GM19324 (cell line): Measurements from ENCODE around the gene DCAF6.

Source experiments
- ATAC-seq: cut with Tn5 transposase; IDR thresholded peaks from one replicate; pipeline ENCODE4 v1.9.1; 2021; ENCODE audit warnings: mild to moderate bottlenecking, moderate library complexity; ENCODE audit not compliant: unreplicated experiment, low FRiP score

DCAF6 gene

DNA sequence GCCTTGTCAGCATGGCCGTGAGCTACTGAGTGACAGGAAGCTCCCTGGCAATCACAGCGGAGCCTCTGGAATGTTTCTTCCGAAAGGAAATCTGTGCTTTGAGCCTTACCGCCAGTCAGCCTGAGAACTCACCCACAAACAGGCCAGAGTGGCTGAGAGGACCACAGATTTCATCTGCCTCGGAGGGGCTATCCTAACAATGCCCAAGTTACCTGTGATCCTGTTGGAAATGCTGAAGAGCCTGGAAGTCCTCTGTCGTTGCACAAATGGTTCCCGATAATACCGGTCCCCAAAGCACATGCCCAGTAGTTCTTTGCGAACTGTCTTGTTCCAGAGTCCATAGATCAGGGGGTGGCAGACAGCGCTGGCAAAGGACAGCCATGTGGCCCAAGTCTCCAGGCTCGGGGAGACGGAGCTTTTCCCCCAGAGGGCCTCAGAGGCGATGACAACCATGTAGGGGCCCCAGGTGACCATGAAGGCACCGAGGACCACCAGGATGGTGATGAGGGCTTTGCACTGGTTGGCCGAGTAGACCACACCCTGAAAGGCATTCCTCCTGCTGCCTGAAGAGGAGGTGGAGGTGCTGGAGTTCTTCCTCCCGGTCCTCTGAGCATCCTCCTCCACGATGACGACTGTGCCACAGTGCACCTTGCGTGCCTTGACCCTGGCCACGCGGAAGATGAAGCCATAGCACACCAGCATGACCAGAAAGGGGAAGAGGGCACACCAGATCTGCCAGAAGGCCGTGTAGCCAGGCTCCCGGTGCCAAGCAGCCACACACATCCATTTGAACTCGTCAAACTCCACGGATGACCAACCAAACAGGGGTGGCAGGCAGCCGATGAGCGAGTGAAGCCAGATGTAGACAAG is 160.0 kb downstream of the DCAF6 start:
- no peak for ATAC-seq

DNA sequence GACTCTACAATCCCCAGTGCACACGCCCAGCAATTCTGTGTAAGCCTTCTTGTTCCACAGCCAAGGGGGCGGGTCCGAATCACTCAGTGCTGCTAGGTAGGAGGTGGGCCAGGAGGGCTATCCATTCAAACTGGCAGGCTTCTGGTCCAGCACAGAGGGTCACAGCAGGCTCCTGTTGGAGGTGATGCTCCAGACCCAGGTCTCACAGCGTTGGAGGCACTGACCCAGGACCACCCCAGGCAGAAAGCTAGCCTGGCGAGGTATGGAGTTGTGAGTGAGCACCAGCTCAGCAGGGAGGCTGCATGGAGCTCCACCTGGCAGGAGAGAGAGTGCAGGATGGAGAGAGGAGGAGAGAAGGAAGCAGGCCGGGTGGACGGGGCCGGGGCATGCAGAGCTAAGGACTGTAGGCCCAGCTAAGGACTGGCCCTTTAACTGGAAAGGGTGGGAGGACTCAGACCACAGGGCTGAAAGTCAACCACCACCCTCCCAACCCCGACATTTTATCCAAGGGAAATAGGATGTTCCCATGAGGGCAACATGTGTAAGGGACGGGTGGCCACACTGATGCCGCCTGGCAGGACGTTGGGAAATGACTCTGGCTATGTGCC is 161.5 kb downstream of the DCAF6 start:
- ATAC-seq: no peak

- ATAC-seq: no peak
These were observed 162.2 kb downstream of the DCAF6 start for GRCh38 chr1:168098534-168099320.

DNA sequence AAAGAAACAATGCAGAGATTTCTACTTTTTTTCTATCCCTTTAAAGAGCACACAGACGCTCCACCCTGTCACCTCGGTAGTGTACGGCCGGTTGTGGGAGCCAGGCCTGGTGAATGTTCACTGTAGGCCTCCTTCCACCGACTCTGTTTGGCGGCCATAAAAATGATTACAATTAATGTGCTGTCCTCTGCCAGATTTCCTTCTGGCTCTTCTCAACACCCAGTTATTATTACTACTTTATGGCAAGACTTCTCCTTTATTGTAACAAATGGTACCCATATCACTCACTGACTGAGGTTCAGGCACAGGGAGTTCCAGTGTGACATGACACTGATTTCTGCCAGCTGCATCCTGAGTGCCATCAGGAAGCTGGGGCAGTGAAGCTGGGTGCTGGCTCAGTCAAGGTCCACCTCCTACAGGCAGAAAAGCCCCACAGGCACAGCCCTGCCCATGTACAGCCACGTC is 162.9 kb downstream of the DCAF6 start:
- ATAC-seq: no peak

GRCh38 chr1:168100315-168101002 is 164.0 kb downstream of the DCAF6 start:
- no peak for ATAC-seq

GRCh38 chr1:168101336-168101735 is 164.9 kb downstream of the DCAF6 start:
- ATAC-seq: no peak

DNA sequence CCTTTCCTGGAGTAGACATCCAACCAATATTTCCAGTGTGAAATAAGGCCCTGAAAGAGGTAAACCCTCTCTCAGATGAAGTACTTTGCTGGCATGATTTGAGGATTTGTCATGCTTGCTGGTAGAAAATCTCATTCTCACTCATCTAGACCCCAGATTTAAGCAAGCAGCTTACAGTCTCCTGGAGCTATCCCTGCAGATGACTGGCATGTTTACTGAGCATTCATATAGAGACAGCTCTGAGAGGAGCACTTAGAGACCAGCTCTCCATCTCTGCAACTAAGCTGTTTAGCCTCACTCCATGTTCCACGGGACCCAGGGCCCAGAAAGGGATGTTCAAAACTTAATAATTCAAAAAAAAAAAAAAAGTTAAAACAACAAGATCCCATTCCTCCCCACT is 166.0 kb downstream of the DCAF6 start:
- ATAC-seq: no peak

DNA sequence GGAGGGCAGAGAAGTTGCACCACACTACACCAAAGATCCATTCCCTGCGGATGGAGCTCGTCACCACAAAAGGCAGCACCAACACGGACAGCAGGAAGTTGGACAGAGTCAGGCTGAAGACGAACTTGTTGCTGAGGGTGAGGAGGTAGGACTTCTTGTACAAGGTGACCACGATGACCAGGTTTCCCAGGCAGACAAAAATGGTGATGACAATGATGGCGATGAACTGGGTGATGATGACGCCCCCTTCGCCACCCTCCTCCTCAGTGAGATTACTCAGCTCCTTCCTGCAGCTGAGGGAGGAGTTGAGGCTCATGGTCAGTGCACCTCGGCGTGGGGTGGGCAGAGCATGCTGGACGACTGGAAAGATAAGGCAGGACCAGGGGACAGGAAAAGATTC is 168.1 kb downstream of the DCAF6 start:
- no peak for ATAC-seq

DNA sequence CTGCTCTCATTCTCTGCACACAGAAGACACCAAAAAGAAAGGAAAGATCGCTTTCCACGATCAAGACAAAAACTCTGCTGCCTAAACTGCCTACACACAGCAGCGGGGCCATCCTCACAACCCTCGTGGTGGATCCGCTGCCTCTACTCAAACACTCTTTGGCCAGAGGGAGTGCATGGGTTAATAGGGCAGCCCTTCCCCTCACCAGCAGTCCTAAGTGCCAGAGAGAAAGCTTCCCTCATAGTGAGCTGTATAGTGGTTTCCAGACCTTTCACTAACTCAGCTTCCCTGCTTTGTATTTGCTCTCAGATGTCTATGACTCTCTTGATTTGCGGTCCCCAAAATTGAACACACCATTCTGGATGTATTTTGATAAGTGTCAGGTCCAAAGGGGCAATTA is 169.4 kb downstream of the DCAF6 start:
- no peak for ATAC-seq

DNA sequence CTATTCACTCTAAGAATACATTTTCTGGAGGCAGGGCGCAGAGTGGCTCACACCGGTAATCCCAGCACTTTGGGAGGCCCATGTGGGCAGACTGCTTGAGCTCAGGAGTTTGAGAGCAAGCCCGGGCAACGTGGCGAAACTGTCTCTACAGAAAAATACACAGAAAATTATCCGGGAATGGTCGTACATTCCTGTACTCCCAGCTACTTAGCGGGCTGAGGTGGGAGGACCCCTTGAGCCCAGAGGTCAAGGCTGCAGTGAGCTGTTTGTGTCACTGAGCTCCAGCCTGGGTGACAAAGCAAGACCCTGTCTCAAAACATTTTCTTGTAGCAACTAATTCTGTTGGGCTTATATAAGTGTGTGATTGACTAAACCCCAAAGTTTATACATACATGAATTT is 169.8 kb downstream of the DCAF6 start:
- no peak for ATAC-seq

- no peak for ATAC-seq
These were observed 174.5 kb downstream of the DCAF6 start for GRCh38 chr1:168110896-168111545.

GRCh38 chr1:168112673-168113305 is 176.3 kb downstream of the DCAF6 start:
- no peak for ATAC-seq

DNA sequence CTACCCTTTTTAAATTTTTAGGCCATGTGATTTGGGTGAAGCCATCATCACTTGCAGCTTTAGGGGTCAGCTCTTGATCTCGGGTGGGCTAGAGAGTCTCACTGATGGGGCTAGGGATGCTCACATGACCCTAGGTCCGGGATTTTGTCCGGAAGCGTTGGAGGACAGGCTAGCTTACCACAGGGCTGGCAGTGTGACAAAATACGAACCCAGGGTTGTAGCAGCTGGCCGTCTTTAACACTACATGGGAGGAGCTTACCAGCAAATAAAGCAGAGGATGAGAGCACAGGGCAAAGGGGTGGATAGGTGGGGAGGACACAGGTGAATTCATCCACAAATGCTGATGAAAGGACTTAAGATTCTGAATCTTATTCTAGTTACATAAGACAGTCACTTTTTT is 178.4 kb downstream of the DCAF6 start:
- ATAC-seq: no peak

DNA sequence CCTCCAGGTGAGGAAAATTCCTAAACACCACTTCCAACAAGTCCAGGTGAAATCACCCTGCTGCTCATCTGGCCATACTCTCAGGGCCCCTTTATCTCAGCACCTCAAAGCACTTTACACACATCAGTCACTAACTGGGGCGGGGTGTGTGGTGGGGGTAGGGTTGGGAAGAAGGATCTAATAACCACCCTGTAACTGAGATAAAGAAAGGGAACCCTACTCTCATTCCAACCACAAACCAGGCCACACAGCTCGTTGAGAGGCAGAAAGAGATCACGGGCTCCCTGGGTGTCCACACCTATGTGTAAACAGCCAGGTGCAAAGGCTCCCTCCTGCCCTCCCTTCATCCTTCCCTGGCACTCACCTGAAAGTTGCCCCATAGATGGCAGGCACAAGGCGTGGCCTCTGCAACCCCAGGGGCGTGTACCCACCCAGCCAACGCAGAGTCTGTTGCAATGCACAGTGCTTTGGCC is 179.9 kb downstream of the DCAF6 start:
- no peak for ATAC-seq

- no peak for ATAC-seq
These were observed 183.3 kb downstream of the DCAF6 start for GRCh38 chr1:168119750-168120149.

- ATAC-seq: no peak
These were observed 185.0 kb downstream of the DCAF6 start for GRCh38 chr1:168121401-168122011.

- ATAC-seq: no peak
These were observed 188.6 kb downstream of the DCAF6 start for GRCh38 chr1:168125051-168125450.
